Suprapubic skin (tissue), 3 donors: ENCODE results near the gene ZBTB42.
A peak's percentile ranks its signal among the peaks of the same experiment; 100 is the strongest.

ENCODE experiments used
- EP300 ChIP-seq: sonication (generic); formaldehyde crosslinking; IDR thresholded peaks from one replicate; pipeline ENCODE4 v1.6.1; 2017; ENCODE audit warnings: antibody characterized with exemption
- TF ChIP-seq, protein P1 (sequence below), 2 donors: fragments of 200-600 bp in 1 of 2; fragments of 450-650 bp in 1 of 2; sonication (generic) in 1 of 2; IDR thresholded peaks; one replicate each; pipeline ENCODE4 v1.5.1; 2016 to 2019; ENCODE audit warnings: antibody characterized with exemption in 2 of 2, mild to moderate bottlenecking in 1 of 2, moderate library complexity in 1 of 2

DNA sequence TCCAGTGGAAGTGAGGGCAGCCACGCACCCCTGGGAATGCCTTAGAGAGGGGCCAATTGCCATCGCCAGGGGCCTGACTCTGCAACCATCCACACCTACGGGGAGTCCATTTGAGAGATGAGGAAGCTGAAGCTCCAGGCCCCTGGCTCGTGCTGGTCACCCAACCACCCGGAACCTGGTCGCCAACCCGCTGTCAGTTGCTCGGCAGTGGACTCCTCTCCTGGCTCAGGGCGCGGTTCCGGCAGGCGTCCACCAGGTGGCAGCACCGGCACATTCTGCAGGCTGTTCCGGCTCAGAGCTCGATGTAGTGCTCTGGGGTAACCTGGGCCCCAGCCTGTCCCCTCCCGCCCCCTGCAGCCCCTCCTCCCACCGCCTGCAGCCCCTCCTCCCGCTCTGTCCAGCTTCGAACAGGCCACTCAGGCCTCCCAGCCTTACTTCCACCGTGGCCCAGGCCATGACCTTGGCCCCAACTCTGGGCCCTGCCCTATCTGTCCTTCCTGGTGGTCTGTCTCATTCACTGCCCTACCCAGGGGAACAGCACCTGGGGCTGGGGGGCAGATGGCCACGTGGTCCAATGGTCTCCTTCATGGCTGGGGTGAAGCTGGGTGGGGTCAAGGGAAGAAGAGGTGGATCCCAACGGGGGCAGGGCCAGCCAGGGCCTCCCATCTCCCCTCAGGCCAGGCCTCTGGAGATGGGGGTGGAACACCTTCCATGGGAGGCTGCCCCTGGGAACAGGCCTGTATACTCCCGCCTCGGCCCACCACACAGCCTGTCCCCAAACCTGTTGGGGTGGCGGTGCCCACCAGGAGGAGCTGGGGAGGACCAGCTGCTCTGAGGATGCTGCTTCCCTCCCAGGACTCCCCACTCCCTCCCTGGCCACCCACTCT lies 32.2 kb upstream of the ZBTB42 start:
- no peak for TF ChIP-seq EP300
- TF ChIP-seq, protein P1, sequence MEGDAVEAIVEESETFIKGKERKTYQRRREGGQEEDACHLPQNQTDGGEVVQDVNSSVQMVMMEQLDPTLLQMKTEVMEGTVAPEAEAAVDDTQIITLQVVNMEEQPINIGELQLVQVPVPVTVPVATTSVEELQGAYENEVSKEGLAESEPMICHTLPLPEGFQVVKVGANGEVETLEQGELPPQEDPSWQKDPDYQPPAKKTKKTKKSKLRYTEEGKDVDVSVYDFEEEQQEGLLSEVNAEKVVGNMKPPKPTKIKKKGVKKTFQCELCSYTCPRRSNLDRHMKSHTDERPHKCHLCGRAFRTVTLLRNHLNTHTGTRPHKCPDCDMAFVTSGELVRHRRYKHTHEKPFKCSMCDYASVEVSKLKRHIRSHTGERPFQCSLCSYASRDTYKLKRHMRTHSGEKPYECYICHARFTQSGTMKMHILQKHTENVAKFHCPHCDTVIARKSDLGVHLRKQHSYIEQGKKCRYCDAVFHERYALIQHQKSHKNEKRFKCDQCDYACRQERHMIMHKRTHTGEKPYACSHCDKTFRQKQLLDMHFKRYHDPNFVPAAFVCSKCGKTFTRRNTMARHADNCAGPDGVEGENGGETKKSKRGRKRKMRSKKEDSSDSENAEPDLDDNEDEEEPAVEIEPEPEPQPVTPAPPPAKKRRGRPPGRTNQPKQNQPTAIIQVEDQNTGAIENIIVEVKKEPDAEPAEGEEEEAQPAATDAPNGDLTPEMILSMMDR (IDR thresholded peaks at IDR 0.05), result peak; percentile 76 to 98
